ENCODE measurements around the gene GALR3. TPM values are rescaled to one million over a fixed set of nuclear protein-coding genes. Genes with fewer than 3 reads are reported as not detected.
A peak's percentile ranks its signal among the peaks of the same experiment; 100 is the strongest.

GALR3 gene
- not detected for total RNA-seq

- peak within 1 kb of the TSS; percentile 41 for H3K27ac Mint-ChIP-seq
- no peaks in the 10 kb centered on the region for H3K36me3 Mint-ChIP-seq (ENCODE audit: low read depth)
- no peaks in the 10 kb centered on the region for H3K9me3 Mint-ChIP-seq
- POLR2A ChIA-PET = no interaction called here
- CTCF ChIA-PET = interaction anchor here (1.0 to 2.5 kb wide), 4 partner anchors 16 to 272 kb away, joined by 3 to 7 read pairs (median 4); partner anchors contain the start of genes GCAT and MICALL1
- peak within 1 kb of the TSS; percentile 70 for H3K4me3 Mint-ChIP-seq
- peaks cover 40% of the 10 kb centered on the region for H3K27me3 Mint-ChIP-seq
- no peak for DNase-seq
- peaks cover 15% of the 10 kb centered on the region for H3K4me1 Mint-ChIP-seq
These were observed at the start of gene GALR3 for GRCh38 chr22:37823134-37823985. TSS of gene GALR3 (plus strand) at chr22:37823382. CDS start at chr22:37823407, 25 bp downstream.

GRCh38 chr22:37774728-37775127 is 48.5 kb upstream of the GALR3 start:
- Mint-ChIP-seq H3K27ac (no peak overlapping the region), H3K36me3 (ENCODE audit: low read depth) (peaks cover 6% of the 10 kb centered on the region), H3K4me3 (no peak overlapping the region), H3K27me3 (no peaks in the 10 kb centered on the region), H3K9me3 (no peaks in the 10 kb centered on the region), H3K4me1 (no peaks in the 10 kb centered on the region)
- DNase-seq = no peak
- ChIA-PET POLR2A (no interaction called here), CTCF (no interaction called here)

- ChIA-PET CTCF (interaction anchor here (0.8 kb wide), 1 partner anchor 18 kb away, joined by 3 read pairs; no protein-coding TSS in a partner anchor), POLR2A (no interaction called here)
- Mint-ChIP-seq H3K9me3 (no peaks in the 10 kb centered on the region), H3K36me3 (ENCODE audit: low read depth) (peaks cover 6% of the 10 kb centered on the region), H3K4me1 (no peaks in the 10 kb centered on the region), H3K4me3 (no peak overlapping the region), H3K27ac (no peak overlapping the region), H3K27me3 (no peaks in the 10 kb centered on the region)
- DNase-seq = no peak
These were observed 47.2 kb upstream of the GALR3 start for GRCh38 chr22:37775785-37776638.

GRCh38 chr22:37776639-37777005 is 46.6 kb upstream of the GALR3 start:
- no peak for DNase-seq
- H3K4me1 Mint-ChIP-seq = no peaks in the 10 kb centered on the region
- peaks cover 6% of the 10 kb centered on the region for H3K36me3 Mint-ChIP-seq (ENCODE audit: low read depth)
- no peak overlapping the region for H3K4me3 Mint-ChIP-seq
- ChIA-PET CTCF (no interaction called here), POLR2A (no interaction called here)
- H3K27me3 Mint-ChIP-seq = no peaks in the 10 kb centered on the region
- H3K27ac Mint-ChIP-seq = no peak overlapping the region
- no peaks in the 10 kb centered on the region for H3K9me3 Mint-ChIP-seq

- no peak for DNase-seq
- POLR2A ChIA-PET = interaction anchor here (0.5 kb wide), 1 partner anchor 203 kb away, joined by 3 read pairs; no protein-coding TSS in a partner anchor
- no peak overlapping the region for H3K27ac Mint-ChIP-seq
- CTCF ChIA-PET = interaction anchor here (1.5 kb wide), 1 partner anchor 11 kb away, joined by 4 read pairs; no protein-coding TSS in a partner anchor
- no peak overlapping the region for H3K4me3 Mint-ChIP-seq
- no peaks in the 10 kb centered on the region for H3K27me3 Mint-ChIP-seq
- H3K36me3 Mint-ChIP-seq (ENCODE audit: low read depth) = peaks cover 3% of the 10 kb centered on the region
- H3K9me3 Mint-ChIP-seq = no peaks in the 10 kb centered on the region
- H3K4me1 Mint-ChIP-seq = no peaks in the 10 kb centered on the region
These were observed 46.0 kb upstream of the GALR3 start for GRCh38 chr22:37777122-37777687.

- Mint-ChIP-seq H3K36me3 (ENCODE audit: low read depth) (no peaks in the 10 kb centered on the region), H3K27me3 (no peaks in the 10 kb centered on the region), H3K4me3 (no peak overlapping the region), H3K9me3 (no peaks in the 10 kb centered on the region), H3K27ac (no peak overlapping the region), H3K4me1 (no peaks in the 10 kb centered on the region)
- ChIA-PET CTCF (interaction anchor here (1.5 kb wide), 1 partner anchor 12 kb away, joined by 4 read pairs; no protein-coding TSS in a partner anchor), POLR2A (no interaction called here)
- no peak for DNase-seq
These were observed 44.7 kb upstream of the GALR3 start for GRCh38 chr22:37778370-37779009.

GRCh38 chr22:37781434-37782059 is 41.6 kb upstream of the GALR3 start:
- CTCF ChIA-PET = interaction anchor here (1.0 kb wide), 1 partner anchor 252 kb away, joined by 3 read pairs; no protein-coding TSS in a partner anchor
- no peak for DNase-seq
- no peaks in the 10 kb centered on the region for H3K27me3 Mint-ChIP-seq
- H3K27ac Mint-ChIP-seq = no peak overlapping the region
- no peak overlapping the region for H3K4me3 Mint-ChIP-seq
- H3K9me3 Mint-ChIP-seq = no peaks in the 10 kb centered on the region
- H3K4me1 Mint-ChIP-seq = no peaks in the 10 kb centered on the region
- no peaks in the 10 kb centered on the region for H3K36me3 Mint-ChIP-seq (ENCODE audit: low read depth)
- POLR2A ChIA-PET = no interaction called here

GRCh38 chr22:37782340-37783168 is 40.6 kb upstream of the GALR3 start:
- H3K4me1 Mint-ChIP-seq = no peaks in the 10 kb centered on the region
- H3K27me3 Mint-ChIP-seq = no peaks in the 10 kb centered on the region
- no peak for DNase-seq
- ChIA-PET CTCF (interaction anchor here (1.2 to 1.4 kb wide), 2 partner anchors 11 to 36 kb away, joined by 3 to 4 read pairs; no protein-coding TSS in a partner anchor), POLR2A (no interaction called here)
- no peaks in the 10 kb centered on the region for H3K9me3 Mint-ChIP-seq
- no peaks in the 10 kb centered on the region for H3K36me3 Mint-ChIP-seq (ENCODE audit: low read depth)
- no peak overlapping the region for H3K4me3 Mint-ChIP-seq
- no peak overlapping the region for H3K27ac Mint-ChIP-seq

- CTCF ChIA-PET = interaction anchor here (0.6 kb wide), 1 partner anchor 73 kb away, joined by 6 read pairs; no protein-coding TSS in a partner anchor
- Mint-ChIP-seq H3K4me1 (no peaks in the 10 kb centered on the region), H3K9me3 (no peaks in the 10 kb centered on the region), H3K27me3 (no peaks in the 10 kb centered on the region), H3K36me3 (ENCODE audit: low read depth) (no peaks in the 10 kb centered on the region), H3K27ac (no peak overlapping the region), H3K4me3 (no peak overlapping the region)
- no peak for DNase-seq
- POLR2A ChIA-PET = no interaction called here
These were observed 38.2 kb upstream of the GALR3 start for GRCh38 chr22:37784829-37785495.

- Mint-ChIP-seq H3K27me3 (no peaks in the 10 kb centered on the region), H3K4me3 (no peak overlapping the region), H3K9me3 (no peaks in the 10 kb centered on the region), H3K4me1 (no peaks in the 10 kb centered on the region), H3K36me3 (ENCODE audit: low read depth) (no peaks in the 10 kb centered on the region), H3K27ac (no peak overlapping the region)
- no peak for DNase-seq
- POLR2A ChIA-PET = no interaction called here
- CTCF ChIA-PET = no interaction called here
These were observed 32.9 kb upstream of the GALR3 start for GRCh38 chr22:37790234-37790633.

GRCh38 chr22:37792494-37792893 is 30.7 kb upstream of the GALR3 start:
- no peak for DNase-seq
- Mint-ChIP-seq H3K36me3 (ENCODE audit: low read depth) (no peaks in the 10 kb centered on the region), H3K4me3 (no peak overlapping the region), H3K27me3 (peaks cover 2% of the 10 kb centered on the region), H3K4me1 (no peaks in the 10 kb centered on the region), H3K9me3 (no peaks in the 10 kb centered on the region), H3K27ac (no peak overlapping the region)
- CTCF ChIA-PET = interaction anchor here (0.6 to 1.4 kb wide), 3 partner anchors 9 to 409 kb away, joined by 3 to 5 read pairs (median 3); partner anchors contain the start of gene GCAT
- POLR2A ChIA-PET = no interaction called here

Measured in activated CD4-positive, alpha-beta T cell treated with anti-CD3 and anti-CD28 coated beads, Interleukin-2, amount 10 ng/mL, durations not matched to agents 7 days and 5 days (primary cell).